HepG2 (cell line): ENCODE measurements around the gene ING1.

Source experiments
- ATF1 ChIP-seq: IDR thresholded peaks from 2 replicates; pipeline ENCODE4 v1.6.1; 2016; ENCODE audit warnings: mild to moderate bottlenecking, control low read depth
- KDM5A ChIP-seq: fragments of 200-600 bp; sonication (generic); IDR thresholded peaks from 2 replicates; pipeline ENCODE4 v1.7.0; 2018; ENCODE audit warnings: antibody characterized with exemption, mild to moderate bottlenecking, low read length, borderline replicate concordance
- TAF15 ChIP-seq: fragments of 200-400 bp; formaldehyde crosslinking; IDR thresholded peaks from one replicate; pipeline ENCODE4 v1.6.1; 2018; ENCODE audit warnings: mild to moderate bottlenecking, low read depth, low read length; ENCODE audit not compliant: poor library complexity, severe bottlenecking
- TBP ChIP-seq: sonication (generic); formaldehyde crosslinking; IDR thresholded peaks from 2 replicates; pipeline ENCODE4 v1.5.0; 2020; ENCODE audit warnings: missing genetic modification reagents
- ZFX ChIP-seq: sonication (generic); formaldehyde crosslinking; IDR thresholded peaks from 2 replicates; pipeline ENCODE4 v1.4.0; 2020; ENCODE audit warnings: mild to moderate bottlenecking, low read depth, missing genetic modification reagents, moderate library complexity

DNA sequence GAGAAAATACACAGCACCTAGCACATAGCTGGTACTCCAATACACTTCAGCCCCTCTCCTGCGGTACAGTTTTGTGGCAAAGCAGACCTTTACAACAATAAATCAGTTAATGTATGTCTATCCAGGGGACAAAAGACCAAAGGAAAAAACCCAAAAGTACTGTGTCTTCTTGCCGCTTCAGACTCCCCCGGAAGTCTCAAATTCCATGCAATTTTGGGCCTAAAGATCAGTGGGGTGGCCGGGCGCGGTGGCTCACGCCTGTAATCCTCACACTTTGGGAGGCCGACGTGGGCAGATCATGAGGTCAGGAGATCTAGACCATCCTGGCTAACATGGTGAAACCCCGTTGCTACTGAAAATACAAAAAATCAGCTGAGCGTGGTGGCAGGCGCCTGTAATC lies 23.8 kb upstream of the ING1 start:
- TF ChIP-seq ZFX (CRISPR knock-in tag): no peak
- no peak for TF ChIP-seq KDM5A
- no peak for TF ChIP-seq TAF15
- no peak for TF ChIP-seq ATF1 (CRISPR knock-in tag)
- TF ChIP-seq TBP: no peak
